Measurements from ENCODE around the gene SLC4A5. TPM values are rescaled to one million over a fixed set of nuclear protein-coding genes. Genes with fewer than 3 reads are reported as not detected.

The SLC4A5 gene
- total RNA-seq, 2 experiments from 2014 or later = 1.6 to 2.8 TPM

DNA sequence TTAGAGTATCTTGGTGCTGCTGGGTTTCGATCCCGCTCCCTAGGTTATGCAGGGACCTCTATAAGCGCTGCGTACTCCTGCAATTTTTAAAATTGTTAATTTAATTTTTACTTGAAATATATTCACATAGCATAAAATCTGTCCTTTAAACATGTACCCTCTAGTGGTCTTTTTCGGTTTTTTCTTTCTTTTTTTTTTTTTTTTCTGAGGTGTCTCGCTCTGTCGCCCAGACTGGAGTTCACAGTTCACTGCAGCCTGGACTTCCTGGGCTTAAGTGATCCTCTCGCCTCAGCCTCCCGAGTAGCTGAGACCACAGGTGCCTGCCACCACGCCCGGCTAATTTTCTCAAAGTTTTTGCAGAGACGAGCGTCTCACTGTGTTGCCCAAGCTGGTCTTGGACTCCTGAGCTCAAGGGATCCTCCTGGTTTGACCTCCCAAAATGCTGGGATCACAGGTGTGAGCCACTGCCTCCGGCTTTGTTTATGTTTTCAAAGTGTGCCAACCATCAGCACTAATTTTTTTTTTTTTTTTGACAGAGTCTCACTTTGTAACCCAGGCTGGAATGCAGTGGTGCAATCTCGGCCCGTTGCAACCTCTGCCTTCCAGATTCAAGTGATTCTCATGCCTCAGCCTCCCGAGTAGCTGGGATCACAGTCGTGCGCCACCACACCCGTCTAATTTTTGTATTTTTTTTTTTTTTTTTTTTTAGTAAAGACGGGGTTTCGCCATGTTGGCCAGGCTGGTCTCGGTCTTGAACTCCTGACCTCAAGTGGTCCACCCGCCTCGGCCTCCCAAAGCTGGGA is 164.0 kb downstream of the SLC4A5 start:
- H3K9me3 Mint-ChIP-seq (ENCODE audit: insufficient read depth) = no peaks in the 10 kb centered on the region
- DNase-seq = no peak
- POLR2A ChIA-PET = interaction anchor here (0.6 to 6.0 kb wide), 29 partner anchors 9 to 442 kb away, joined by 3 to 140 read pairs (median 5); partner anchors contain the start of genes AUP1, BOLA3, C2orf81 and DGUOK

GRCh38 chr2:74178211-74179062 is 164.8 kb downstream of the SLC4A5 start, which contains the start of gene MOB1A:
MOB1A (minus strand) TSS chr2:74178879; CDS start chr2:74178674, 205 bp downstream.
- Mint-ChIP-seq H3K9me3 (ENCODE audit: insufficient read depth) (no peaks in the 10 kb centered on the region), H3K36me3 (ENCODE audit: low read depth) (peaks cover 28% of the 10 kb centered on the region), H3K4me3 (peak within 1 kb of the TSS; percentile 89), H3K27me3 (ENCODE audit: low read depth) (no peaks in the 10 kb centered on the region), H3K4me1 (ENCODE audit: low read depth) (peaks cover 43% of the 10 kb centered on the region), H3K27ac (peak within 1 kb of the TSS; percentile 95)
- CTCF ChIA-PET = interaction anchor here (0.7 to 6.8 kb wide), 28 partner anchors 10 to 441 kb away, joined by 3 to 92 read pairs (median 4); partner anchors contain the start of genes ACTG2, BOLA3, MTHFD2 and STAMBP
- DNase-seq (peak; percentile 99), ATAC-seq (peak; percentile 96)
- POLR2A ChIA-PET = interaction anchor here (0.6 to 6.0 kb wide), 36 partner anchors 9 to 442 kb away, joined by 3 to 140 read pairs (median 4); partner anchors contain the start of genes AUP1, BOLA3, C2orf81 and DGUOK

More for the DNA sequence above, 164.0 kb downstream of the SLC4A5 start:
- Mint-ChIP-seq H3K27me3 (ENCODE audit: low read depth) (no peaks in the 10 kb centered on the region), H3K4me3 (peak overlapping the region; percentile 89), H3K36me3 (ENCODE audit: low read depth) (peaks cover 27% of the 10 kb centered on the region), H3K4me1 (ENCODE audit: low read depth) (peaks cover 41% of the 10 kb centered on the region), H3K27ac (peak overlapping the region; percentile 95)
- CTCF ChIA-PET = interaction anchor here (0.7 to 6.8 kb wide), 24 partner anchors 9 to 442 kb away, joined by 3 to 92 read pairs (median 6); partner anchors contain the start of genes BOLA3, MTHFD2, STAMBP and TPRKB
- peak; percentile 31 for ATAC-seq

DNA sequence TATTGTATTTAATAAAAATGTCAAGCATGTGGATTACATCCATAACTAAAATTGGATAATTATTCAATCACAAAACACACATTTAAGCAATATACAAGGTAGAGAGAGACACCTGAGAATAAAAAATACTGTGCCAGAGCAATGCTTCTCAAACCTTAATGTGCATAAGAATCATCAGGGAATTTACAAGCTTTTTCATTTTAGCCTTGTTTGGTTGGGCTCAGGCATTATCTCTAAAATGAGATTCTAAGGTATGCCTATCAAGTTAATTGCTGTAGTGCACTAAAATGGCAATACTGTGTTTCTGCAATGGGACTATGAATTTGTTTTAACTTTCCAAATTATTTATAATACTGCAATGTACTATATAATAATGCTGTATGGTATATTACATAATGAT is 165.5 kb downstream of the SLC4A5 start:
- peaks cover 45% of the 10 kb centered on the region for H3K4me1 Mint-ChIP-seq (ENCODE audit: low read depth)

GRCh38 chr2:74174909-74175308 is 168.3 kb downstream of the SLC4A5 start:
- ChIA-PET CTCF (interaction anchor here (0.6 to 1.5 kb wide), 2 partner anchors 24 to 30 kb away, joined by 3 read pairs; partner anchors contain the start of gene MTHFD2), POLR2A (interaction anchor here (1.5 kb wide), 1 partner anchor 24 kb away, joined by 3 read pairs; the partner anchor contains the start of gene MTHFD2)
- ATAC-seq (no peak), DNase-seq (peak; percentile 20)
- no peaks in the 10 kb centered on the region for H3K27me3 Mint-ChIP-seq (ENCODE audit: low read depth)
- no peaks in the 10 kb centered on the region for H3K9me3 Mint-ChIP-seq (ENCODE audit: insufficient read depth)
- peaks cover 48% of the 10 kb centered on the region for H3K36me3 Mint-ChIP-seq (ENCODE audit: low read depth)
- peaks cover 45% of the 10 kb centered on the region for H3K4me1 Mint-ChIP-seq (ENCODE audit: low read depth)
- H3K27ac Mint-ChIP-seq = no peak overlapping the region
- H3K4me3 Mint-ChIP-seq = no peak overlapping the region

More for the DNA sequence above, 165.5 kb downstream of the SLC4A5 start:
- DNase-seq (no peak), ATAC-seq (no peak)
- no peaks in the 10 kb centered on the region for H3K27me3 Mint-ChIP-seq (ENCODE audit: low read depth)
- H3K36me3 Mint-ChIP-seq (ENCODE audit: low read depth) = peaks cover 32% of the 10 kb centered on the region
- ChIA-PET CTCF (interaction anchor here (1.2 to 6.8 kb wide), 14 partner anchors 9 to 441 kb away, joined by 3 to 92 read pairs (median 10); partner anchors contain the start of genes BOLA3, MTHFD2, STAMBP and TPRKB), POLR2A (interaction anchor here (0.7 to 6.0 kb wide), 23 partner anchors 8 to 440 kb away, joined by 3 to 140 read pairs (median 7); partner anchors contain the start of genes BOLA3, INO80B, MTHFD2 and STAMBP)
- peak overlapping the region; percentile 89 for H3K4me3 Mint-ChIP-seq
- H3K27ac Mint-ChIP-seq = peak overlapping the region; percentile 95
- no peaks in the 10 kb centered on the region for H3K9me3 Mint-ChIP-seq (ENCODE audit: insufficient read depth)

- no peak for DNase-seq
- H3K4me3 Mint-ChIP-seq = no peak overlapping the region
- peaks cover 5% of the 10 kb centered on the region for H3K9me3 Mint-ChIP-seq (ENCODE audit: insufficient read depth)
- H3K36me3 Mint-ChIP-seq (ENCODE audit: low read depth) = peaks cover 58% of the 10 kb centered on the region
- POLR2A ChIA-PET = interaction anchor here (1.3 to 2.9 kb wide), 2 partner anchors 9 to 10 kb away, joined by 8 to 18 read pairs; partner anchors contain the start of gene MOB1A
- CTCF ChIA-PET = interaction anchor here (1.1 to 4.3 kb wide), 4 partner anchors 10 to 21 kb away, joined by 4 to 25 read pairs (median 7); partner anchors contain the start of gene MOB1A
- peaks cover 14% of the 10 kb centered on the region for H3K4me1 Mint-ChIP-seq (ENCODE audit: low read depth)
- ATAC-seq = no peak
- H3K27me3 Mint-ChIP-seq (ENCODE audit: low read depth) = no peaks in the 10 kb centered on the region
- no peak overlapping the region for H3K27ac Mint-ChIP-seq
Observed at GRCh38 chr2:74168739-74169138, 174.5 kb downstream of the SLC4A5 start.

Other genes starting within 250 kb of the SLC4A5 start
- gene BOLA3, start 195.5 kb downstream of the SLC4A5 start, total RNA-seq = 10 to 100 TPM; 79.7 to 85.4 TPM
- gene MOB1A, start 164.5 kb downstream of the SLC4A5 start, total RNA-seq = 100 to 1,000 TPM; 191 to 208 TPM
- gene MTHFD2, start 144.8 kb downstream of the SLC4A5 start, total RNA-seq = 100 to 1,000 TPM; 162 to 164 TPM
- 100 to 1,000 TPM; 112 to 115 TPM for gene DCTN1, start 36.9 kb upstream of the SLC4A5 start, total RNA-seq
- gene C2orf81, start 78.2 kb upstream of the SLC4A5 start, total RNA-seq = 1 to 10 TPM; 1.5 TPM
- 10 to 100 TPM; 93.7 to 96.9 TPM for gene WDR54, start 78.3 kb upstream of the SLC4A5 start, total RNA-seq
- gene RTKN, start 98.5 kb upstream of the SLC4A5 start, total RNA-seq = under 1 TPM; 0.37 to 0.57 TPM
- gene INO80B, start 111.7 kb upstream of the SLC4A5 start, total RNA-seq = 10 to 100 TPM; 25.7 to 29.1 TPM
- 10 to 100 TPM; 34.0 to 34.3 TPM for gene WBP1, start 115.0 kb upstream of the SLC4A5 start, total RNA-seq
- 10 to 100 TPM; 52.4 to 56.3 TPM for gene MOGS, start 122.0 kb upstream of the SLC4A5 start, total RNA-seq
- 10 to 100 TPM; 95.7 to 96.2 TPM for gene MRPL53, start 129.3 kb upstream of the SLC4A5 start, total RNA-seq
- 10 to 100 TPM; 22.5 to 26.7 TPM for gene CCDC142, start 139.6 kb upstream of the SLC4A5 start, total RNA-seq
- 10 to 100 TPM; 38.3 to 40.0 TPM for gene TTC31, start 139.7 kb upstream of the SLC4A5 start, total RNA-seq
- gene LBX2, start 156.2 kb upstream of the SLC4A5 start, total RNA-seq = under 1 TPM; 0.32 to 0.68 TPM
- gene PCGF1, start 164.3 kb upstream of the SLC4A5 start, total RNA-seq = 10 to 100 TPM; 20.3 to 28.5 TPM
- gene TLX2, start 171.0 kb upstream of the SLC4A5 start, total RNA-seq = under 1 TPM; 0.34 to 0.44 TPM
- under 1 TPM; 0.18 TPM for gene DQX1, start 182.8 kb upstream of the SLC4A5 start, total RNA-seq
- gene AUP1, start 186.3 kb upstream of the SLC4A5 start, total RNA-seq = 100 to 1,000 TPM; 119 to 123 TPM
- gene HTRA2, start 186.5 kb upstream of the SLC4A5 start, total RNA-seq = 10 to 100 TPM; 48.0 to 49.4 TPM
- under 1 TPM; 0.21 to 0.23 TPM for gene LOXL3, start 210.5 kb upstream of the SLC4A5 start, total RNA-seq
- 10 to 100 TPM; 32.4 to 35.9 TPM for gene DOK1, start 211.3 kb upstream of the SLC4A5 start, total RNA-seq

All from activated CD8-positive, alpha-beta T cell treated with anti-CD3 and anti-CD28 coated beads, Interleukin-2, amount 10 ng/mL, durations not matched to agents 7 days and 5 days (primary cell).